ENCODE data around the gene FECH.

FECH gene

GRCh38 chr18:57581301-57581934 is 5.1 kb downstream of the FECH start:
- DNase-seq (ENCODE audit: low read depth): no peak

DNA sequence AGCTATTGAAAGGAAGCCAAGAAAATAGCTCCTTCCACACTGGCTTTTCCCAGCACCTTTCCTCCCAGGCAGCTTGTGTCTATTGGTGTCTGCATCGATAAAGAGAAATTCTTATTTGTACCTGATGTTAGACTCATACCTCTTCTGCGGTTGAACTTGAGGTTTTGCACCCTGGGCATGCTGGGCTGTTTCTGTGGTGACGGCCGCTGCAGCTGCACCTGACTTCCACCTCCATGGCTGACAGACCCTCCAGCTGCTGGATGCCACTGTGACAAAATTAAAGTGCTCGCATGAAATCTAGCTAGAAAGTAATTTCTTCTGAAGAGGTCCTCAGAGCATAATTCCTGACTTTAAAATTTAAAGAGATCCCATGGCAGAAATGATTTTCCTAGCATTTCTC is 6.6 kb downstream of the FECH start:
- no peak for DNase-seq (ENCODE audit: low read depth)

- no peak for DNase-seq (ENCODE audit: low read depth)
Observed at GRCh38 chr18:57576316-57576715, 10.2 kb downstream of the FECH start.

DNA sequence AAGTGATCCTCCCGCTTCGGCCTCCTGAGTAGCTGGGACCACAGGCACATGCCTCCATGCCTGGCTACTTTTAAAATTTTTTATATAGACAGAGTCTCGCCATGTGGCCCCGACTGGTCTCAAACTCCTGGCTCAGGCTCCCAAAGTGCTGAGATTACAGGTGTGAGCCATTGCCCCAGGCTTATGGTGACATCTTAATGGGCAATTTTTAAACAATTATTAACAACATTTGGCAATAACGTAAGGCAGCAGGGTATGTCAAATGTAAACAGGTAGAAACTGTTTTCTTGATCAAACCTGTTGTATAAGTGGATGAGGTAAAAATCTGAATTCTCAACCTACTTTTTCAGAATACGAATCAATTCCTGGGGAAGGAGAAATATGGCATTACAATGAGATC is 11.0 kb downstream of the FECH start:
- DNase-seq (ENCODE audit: low read depth): no peak

DNA sequence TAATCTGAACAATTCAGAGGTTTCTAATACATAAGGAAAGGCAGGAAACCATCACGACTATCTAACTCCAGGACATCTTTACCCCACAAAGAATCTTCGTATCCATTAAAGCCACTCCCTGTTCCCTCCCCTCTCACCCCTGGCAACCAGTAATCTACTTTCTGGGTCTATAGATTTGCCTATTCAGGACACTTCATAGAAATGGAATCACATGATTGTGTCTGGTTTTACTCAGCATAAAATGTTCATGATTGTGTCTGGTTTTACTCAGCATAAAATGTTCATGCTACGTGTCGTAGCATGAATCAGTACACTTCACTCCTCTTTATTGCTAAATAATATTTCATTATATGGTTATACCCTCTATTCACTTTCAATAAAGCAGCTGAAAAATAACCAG is 11.6 kb downstream of the FECH start:
- no peak for DNase-seq (ENCODE audit: low read depth)

DNA sequence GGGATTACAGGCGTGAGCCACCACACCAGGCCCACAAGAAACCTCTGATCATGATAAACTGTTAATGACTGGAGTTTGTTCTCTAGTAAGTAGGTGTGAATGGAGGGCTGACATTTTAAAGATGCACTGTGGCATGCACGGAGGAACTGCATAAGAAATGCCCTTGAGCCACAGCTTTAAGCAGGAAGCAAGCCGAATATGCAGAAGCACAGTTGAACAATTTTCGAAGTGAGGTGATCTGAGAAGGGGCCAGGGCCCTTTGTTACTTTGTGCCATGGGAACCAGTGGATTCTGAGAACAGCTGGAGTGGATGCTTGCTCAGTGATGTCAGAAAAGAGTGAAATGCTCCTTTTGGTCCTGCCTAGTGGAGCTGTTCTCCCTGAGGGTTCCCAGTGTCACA is 16.3 kb downstream of the FECH start:
- no peak for DNase-seq (ENCODE audit: low read depth)

DNA sequence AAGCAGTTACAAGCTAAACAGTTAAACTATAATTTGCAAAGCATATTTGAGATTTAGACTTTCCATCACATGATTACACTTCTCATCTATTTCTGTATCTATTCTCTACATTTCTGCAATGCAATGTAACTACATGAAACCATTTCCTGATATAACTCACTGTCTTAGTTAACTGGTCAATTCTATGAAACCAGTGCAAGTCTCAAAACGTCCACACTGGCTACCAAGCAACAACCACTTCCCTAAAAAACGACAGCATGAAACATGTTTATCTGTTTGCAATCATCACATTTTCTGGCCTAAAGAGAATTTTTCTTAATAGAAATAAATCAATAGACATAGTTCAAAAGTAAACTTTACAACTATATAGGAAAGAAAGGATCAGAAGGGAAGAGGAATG is 17.4 kb downstream of the FECH start:
- no peak for DNase-seq (ENCODE audit: low read depth)

DNA sequence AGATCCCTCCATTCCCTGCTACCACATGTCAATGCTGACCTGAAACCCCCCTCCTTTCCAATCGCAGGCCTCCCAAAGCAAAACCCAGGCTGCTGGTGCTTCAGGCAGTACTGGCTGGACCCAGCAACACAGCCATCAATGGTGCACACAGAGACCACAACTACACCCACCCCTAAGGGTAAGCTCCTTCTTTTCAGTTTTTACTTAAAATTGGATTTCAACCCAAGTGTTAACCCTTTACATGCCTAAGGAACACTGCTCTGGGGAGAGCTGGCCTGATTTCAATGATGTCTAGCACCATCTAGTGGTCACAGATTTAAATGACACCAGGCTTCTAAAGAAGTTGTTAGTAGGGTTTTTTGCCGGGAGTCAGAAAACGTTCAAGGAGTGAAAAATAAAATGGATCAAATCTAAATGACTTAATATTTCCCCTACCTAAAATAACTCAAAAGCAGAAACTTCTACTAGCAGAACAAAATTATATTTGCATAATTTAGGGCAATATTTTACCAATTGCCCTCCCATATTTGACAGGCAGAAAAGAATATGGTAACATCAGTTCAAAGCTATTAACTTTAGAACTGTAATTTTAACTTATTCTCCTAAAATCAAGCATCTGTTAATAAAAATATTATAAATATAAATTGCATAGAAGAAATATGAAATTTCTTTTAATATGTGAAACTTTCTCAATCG is 24.6 kb downstream of the FECH start:
- peak; percentile 32 for DNase-seq (ENCODE audit: low read depth)

- no peak for DNase-seq (ENCODE audit: low read depth)
Observed at GRCh38 chr18:57561261-57561660, 25.2 kb downstream of the FECH start.

DNA sequence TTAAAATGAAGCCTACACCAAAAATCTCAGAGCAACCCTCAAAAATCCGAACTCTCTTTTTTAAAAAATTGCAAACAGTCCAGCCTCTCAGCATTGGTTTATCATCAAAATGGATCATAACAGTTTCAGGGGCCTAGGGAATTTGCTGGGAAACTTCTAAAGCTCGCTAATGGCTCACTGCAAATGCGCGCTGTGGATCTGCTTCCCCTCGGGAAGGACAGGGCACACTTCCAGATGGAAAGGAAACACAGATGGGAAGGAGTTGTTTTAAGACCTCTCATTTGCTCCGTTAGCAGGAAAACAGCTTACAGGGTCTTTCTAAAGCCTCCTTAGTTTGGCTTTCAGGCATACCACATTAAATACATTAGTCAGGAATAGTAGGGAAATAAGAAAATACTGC is 27.2 kb downstream of the FECH start:
- no peak for DNase-seq (ENCODE audit: low read depth)

DNA sequence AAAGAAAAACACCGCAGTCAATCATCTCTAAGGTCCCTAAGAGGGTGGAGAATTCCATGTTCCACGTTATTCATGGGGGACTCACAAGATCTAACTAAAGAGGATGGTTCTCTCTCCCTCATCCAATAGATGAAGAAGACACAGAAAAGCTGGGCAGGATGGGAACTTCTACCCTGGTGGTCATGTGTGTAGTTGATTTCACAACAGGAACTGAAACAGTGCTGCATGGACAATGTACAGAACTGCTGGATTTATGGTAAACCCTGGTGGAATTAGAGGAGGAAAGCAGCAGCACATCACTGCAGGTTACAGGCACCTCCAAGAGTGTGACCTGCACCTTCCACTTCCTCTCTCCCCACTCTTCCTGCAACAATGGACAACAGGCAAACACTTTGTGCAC is 31.4 kb downstream of the FECH start:
- DNase-seq (ENCODE audit: low read depth): no peak

GRCh38 chr18:57550510-57550909 is 36.0 kb downstream of the FECH start:
- no peak for DNase-seq (ENCODE audit: low read depth)

- DNase-seq (ENCODE audit: low read depth): no peak
Observed at GRCh38 chr18:57547260-57547659, 39.2 kb downstream of the FECH start.

- DNase-seq (ENCODE audit: low read depth): no peak
Observed at GRCh38 chr18:57544936-57545660, 41.4 kb downstream of the FECH start.

DNA sequence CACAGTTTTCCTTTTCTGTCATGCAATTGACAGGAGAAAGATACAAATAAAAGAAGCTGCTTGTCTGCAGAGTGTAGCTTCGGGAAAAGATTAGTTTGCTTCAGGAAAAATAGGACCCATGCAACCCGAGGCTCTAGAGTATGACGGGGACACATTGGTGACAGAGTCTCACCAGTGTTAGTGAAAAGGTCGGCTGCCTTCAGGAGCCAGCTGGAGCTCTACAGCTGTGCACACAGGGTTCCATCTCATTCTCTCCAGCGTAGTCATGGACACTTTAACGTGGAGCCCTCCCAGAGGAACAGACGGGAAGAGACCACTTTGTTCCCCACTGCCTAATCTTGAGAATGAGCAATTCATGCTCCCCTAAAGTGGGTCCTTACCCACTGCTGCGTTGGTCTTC is 42.9 kb downstream of the FECH start:
- DNase-seq (ENCODE audit: low read depth): no peak

DNA sequence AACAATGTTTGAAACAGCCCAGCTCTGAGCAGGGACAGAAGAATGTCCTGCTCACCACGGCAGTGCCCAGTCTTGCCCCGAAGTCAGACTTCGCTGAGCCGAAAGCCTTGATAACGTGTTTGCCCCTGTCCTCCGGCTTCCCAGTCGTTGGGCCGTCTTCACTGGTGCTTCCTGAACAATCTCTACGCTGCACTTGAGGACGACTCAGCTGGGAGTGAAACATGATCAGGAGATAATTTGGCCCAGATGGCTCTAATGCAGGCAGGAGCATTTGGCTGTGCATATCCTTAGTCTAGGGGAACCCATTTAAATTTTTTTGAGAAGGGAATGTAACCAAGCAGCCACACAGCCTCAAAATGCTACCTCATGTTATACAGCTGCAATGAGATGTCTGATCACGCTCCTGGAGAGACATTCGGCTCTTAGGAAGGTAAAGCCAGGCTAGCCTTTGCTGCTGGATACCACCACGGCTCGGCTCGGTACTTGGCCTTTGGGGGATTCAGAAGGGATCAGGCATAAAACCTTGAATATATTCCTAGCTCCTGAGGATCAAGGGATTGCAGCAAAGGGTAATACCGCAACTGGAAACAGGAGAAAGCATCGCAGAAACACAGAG is 43.6 kb downstream of the FECH start:
- peak; percentile 86 for DNase-seq (ENCODE audit: low read depth)

- DNase-seq (ENCODE audit: low read depth): peak; percentile 56
Observed at GRCh38 chr18:57542126-57542525, 44.4 kb downstream of the FECH start.

DNA sequence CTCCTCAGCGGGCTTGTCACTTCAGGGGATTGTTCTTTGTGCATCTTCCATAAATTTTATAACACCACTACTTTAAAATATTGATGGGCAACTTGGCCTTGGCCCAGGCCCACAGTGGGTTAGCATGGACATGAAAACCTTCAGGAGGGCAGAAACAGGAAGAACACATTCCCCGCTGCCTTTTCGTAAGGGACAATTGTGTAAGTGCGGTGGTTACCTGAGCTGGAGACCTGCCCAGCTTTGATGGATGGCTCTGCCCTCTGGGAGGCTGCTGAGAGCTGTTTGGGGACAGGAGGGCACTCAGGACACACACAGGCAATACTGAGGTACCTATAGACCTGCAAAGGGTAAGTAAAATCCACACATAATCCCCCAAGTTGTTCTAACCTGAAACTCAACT is 46.8 kb downstream of the FECH start:
- no peak for DNase-seq (ENCODE audit: low read depth)

DNA sequence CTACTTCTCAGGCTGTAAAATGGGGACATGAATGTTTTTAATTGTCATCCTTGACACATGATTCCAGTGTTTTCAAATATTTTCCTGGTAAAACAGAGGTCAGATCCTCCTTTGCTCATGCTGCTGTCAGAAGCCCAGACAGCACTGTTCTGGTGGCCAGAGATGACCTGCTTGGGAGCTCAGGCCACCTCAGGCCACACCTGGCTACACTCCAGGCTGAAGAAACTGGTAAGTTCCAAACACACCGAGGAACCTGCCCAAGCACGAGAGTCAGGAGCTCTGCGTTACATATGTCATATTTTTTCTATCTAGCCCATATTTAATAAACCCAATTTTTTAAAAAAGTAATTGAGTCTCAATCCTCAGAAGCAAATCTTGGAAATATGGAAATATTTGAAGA is 47.9 kb downstream of the FECH start:
- no peak for DNase-seq (ENCODE audit: low read depth)

DNA sequence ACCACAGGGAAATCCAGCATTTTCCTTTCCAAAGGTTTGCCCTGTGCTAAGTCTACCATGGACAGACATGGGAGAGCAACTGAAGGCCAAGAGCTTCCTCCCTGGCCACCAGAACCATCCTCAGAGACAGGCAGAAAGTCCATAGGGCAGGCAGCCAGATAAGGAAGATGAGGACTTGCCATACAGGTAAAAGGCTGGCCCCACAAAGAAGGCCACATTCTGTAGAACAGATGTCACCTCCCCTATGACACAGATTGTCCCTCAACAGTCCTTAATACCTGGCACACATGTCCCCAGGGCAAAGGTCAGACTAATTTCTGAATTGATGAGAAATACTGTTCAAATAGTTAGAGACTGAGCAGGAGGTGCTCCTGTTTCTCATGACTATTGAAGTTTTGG is 52.0 kb downstream of the FECH start:
- no peak for DNase-seq (ENCODE audit: low read depth)

DNA sequence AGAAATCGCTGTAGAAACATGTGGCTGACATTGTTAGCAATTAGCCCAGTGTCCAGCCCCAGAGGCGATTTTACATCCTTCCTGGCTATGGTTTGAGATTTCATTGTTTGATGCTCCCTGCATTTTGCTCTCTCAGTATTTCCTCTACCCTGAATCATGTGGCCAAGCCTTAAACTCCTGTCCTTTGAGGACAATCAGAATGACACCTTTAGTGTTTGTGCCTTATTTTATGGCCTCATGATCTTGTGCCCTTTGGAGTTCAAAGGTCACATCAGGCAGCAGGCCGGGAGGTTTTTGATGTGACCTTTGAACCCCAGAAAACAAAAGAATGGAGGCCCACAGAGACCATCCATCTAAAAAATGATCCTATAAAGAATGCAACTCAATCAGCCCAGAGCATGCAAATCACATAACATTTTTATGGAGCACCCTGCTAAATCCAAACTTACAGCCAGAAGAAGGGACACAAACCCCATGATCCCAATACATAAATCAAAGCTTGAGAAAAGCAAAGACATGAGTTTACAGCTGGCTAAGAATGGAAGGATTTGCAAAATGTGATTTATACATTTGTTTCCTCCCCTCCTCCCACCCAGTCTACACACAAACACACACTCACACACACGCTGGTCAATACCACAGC is 52.5 kb downstream of the FECH start:
- DNase-seq (ENCODE audit: low read depth): no peak

Measured in fibroblast of gingiva (primary cell).